Right renal pelvis (tissue), 4 donors: ENCODE data around the gene MYL12A. TPM values are rescaled to one million over a fixed set of nuclear protein-coding genes. Genes with fewer than 3 reads are reported as not detected.
A peak's percentile ranks its signal among the peaks of the same experiment; 100 is the strongest.

Source experiments
- DNase-seq, 4 donors: peaks; one replicate each; pipeline ENCODE4 v3.0.0-alpha.2; 2013; ENCODE audit warnings: low read depth in 4 of 4, low spot score in 3 of 4, missing footprints in 1 of 4
- polyA plus RNA-seq, 4 donors: library from polyadenylated mRNA; unstranded; fragments of 120-200 nt; gene quantifications; one replicate each; pipeline ENCODE4 v1.2.1, GENCODE V29; 2013; ENCODE audit not compliant: insufficient read length in 4 of 4

Gene MYL12A
- polyA plus RNA-seq, 4 donors: 406 to 451 (median 431) TPM

- DNase-seq: no peak
Observed at GRCh38 chr18:3279201-3280185, 31.9 kb downstream of the MYL12A start.

GRCh38 chr18:3281456-3282400 lies 34.1 kb downstream of the MYL12A start:
- DNase-seq: peak in 3 of 4 donors; percentile 58 to 76 (median 69)

DNA sequence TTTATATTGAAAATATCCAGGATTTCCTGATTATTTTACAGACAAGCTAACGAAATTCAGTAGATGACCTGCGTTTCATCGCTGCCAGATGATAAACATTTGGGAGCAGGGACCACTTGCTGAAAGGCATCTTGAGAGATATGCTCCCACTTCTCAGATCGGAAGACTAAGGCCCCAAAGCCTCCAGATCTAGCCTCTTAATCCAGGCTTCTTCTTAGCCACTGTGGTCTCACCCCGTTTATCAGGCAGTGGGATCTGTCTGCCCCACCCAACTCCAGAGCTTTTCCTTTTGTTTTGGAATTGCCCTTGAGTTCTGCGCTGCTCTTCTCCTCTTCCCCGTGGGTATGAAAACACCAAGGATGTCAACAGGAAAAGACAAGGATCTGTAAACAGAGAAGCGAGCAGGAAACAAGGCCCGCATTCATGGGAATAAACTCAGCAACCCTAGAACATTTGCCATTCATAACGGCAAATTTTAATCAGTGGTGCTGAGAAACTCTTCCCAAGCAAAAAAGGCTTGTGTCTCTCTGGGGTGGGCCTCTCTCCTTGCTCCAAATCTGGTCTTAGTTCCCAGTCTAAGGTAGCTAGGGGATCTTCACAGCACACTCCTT lies 35.8 kb downstream of the MYL12A start:
- no peak for DNase-seq

DNA sequence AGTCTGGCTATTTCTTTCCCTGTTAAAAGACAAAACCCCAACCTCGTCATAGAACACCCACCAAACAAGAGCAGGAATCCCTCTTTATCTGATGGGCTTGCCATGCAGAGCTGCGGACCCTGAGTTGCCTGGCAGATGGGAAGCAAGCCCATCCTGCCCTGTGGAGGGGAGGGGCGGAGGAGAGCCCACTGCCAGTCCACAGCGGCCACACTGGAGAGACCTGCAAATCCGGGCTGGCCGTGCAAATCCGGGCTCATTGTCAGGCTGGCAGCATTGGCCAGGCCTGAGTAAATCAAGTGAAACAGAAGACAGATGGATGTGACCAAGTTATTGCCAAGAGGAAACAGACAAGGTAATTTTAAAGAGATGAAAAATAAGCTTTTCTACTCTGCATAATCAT lies 36.3 kb downstream of the MYL12A start:
- DNase-seq: no peak

DNA sequence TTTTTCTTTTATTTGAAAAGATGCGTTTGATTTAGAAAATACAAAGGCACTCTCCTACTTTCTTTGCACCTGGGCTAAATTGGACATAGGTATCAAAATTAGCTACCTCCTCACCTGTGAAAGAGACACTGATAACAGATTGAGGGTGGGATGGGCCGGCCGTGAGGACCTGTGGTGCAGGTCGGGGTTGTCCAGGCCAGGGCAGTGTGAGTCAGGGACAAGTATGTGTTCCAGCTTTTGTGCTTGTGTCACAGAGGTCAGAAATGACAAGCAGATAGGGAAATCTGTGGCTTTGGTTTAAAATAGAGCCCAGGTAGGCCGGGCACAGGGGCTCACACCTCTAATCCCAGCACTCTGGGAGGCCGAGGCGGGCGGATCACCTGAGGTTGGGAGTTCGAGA lies 36.9 kb downstream of the MYL12A start:
- no peak for DNase-seq

DNA sequence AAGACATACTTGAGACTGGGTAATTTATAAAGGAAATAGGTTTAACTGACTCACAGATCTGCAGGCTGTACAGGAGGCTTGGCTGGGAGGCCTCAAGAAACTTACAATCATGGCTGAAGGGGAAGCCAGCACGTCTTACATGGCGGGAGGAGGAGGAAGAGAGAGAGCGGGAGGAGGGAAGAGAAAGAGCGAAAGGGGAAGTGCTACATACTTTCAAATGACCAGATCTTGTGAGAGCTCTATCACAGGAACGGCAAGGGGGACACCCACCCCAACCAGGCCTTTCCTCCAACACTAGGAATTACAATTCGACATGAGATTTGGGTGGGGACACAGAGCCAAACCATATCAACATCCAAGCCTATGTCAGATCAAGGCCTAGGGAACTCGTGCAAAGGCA lies 38.6 kb downstream of the MYL12A start:
- no peak for DNase-seq

DNA sequence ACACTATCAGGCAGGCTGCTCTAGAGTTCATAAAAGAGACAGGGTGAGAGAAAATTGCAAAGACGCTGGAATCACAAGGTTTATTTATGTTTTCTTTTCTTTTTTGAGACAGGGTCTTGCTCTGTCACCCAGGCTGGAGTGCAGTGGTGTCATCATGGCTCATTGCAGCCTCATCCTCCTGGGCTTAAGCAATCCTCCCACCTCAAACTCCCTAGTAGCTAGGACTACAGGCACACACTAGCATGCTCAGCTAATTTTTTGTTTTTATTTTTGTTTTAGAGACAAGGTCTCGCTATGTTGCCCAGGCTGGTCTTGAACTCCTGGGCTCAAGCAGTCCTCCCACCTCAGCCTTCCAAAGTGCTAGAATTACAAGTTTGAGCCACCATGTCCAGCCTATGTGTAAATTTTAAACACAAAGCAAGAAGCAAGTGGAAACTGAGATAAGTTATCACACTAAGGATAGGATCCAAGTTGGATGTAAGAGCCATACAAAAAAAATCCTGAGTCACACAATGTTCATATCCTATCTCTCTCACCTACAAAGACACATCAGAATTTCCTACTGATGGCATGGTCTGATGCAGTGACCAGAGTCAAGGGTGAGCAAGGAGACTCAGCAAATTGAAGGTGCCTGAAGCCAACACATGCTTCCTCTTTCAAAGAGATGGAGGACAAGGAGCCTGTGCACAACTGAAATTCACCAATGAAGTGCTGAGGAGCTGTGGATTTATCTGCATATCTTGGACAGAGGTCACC lies 45.8 kb downstream of the MYL12A start:
- DNase-seq: no peak

- DNase-seq: no peak
Observed at GRCh38 chr18:3294435-3295080, 47.0 kb downstream of the MYL12A start.

DNA sequence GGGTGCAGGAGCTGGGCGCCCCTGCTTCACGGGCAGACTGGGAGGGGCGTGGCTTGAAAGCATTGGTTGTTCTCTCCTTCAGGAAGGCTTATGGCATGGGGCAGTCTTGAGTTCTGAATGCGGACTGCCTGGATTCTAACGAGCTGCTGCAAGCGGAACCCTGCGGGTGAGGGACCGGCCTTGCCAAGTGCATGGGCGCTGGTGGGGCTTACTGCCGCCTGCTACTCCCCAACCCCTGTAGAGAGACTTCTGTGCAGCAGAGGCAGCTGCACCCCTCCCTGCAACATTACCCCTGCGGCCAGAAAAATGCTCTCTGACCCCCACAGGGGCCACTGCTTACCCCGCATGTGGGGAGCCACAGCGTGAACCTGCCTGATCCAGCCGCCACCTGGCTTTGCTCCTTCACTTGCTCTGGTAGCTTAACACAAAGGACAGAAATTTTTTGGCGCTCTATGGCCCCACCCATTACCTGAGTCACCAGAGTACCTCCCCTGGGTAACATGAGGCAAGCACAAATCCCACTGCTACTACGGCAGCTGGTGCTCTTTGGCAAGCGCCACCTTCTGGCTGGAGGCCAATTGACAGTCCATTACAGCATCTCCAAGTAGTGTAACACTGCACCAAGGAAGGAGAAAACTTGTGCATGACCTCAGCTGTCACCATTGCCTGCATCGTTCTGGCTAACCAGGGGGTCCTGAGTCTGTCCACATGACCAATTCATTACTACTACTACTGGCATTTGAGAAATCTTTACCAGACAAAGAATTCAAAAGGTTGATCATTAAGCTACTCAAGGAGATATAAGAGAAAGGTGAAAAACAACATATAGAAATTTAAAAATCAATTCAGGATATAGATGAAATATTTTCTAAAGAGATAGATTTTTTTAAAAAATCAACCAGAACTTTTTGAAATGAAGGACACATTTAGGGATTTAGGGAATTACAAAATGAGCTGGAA lies 49.7 kb downstream of the MYL12A start:
- peak; percentile 72 to 84 (median 78) for DNase-seq

- DNase-seq: no peak
Observed at GRCh38 chr18:3304832-3305231, 57.2 kb downstream of the MYL12A start.

DNA sequence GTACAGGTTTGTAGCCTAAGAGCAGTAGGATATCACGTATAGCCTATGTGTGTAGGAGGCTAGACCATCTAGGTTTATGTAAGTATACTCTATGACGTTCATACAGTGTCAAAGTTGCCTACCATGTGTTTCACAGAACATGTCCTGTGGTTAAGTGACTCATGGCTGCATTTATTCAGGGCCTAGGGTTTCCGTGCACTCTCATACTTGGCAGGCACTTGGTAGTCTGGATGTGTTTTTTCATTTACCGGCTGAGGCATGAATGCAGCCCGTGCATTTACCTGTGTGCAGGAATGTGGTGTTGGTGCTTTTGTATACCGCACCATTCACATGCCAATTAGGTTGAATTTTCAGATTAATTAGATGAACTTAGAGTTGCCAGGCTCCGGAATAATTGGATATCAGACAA lies 57.8 kb downstream of the MYL12A start:
- no peak for DNase-seq

Other genes starting within 250 kb of the MYL12A start
- 10 to 100 TPM; 37.9 to 42.5 (median 39.2) TPM for gene LPIN2, start 234.7 kb upstream of the MYL12A start, polyA plus RNA-seq
- 1 to 10 TPM; 4.8 to 7.9 (median 7.0) TPM for gene MYOM1, start 27.8 kb upstream of the MYL12A start, polyA plus RNA-seq
- gene MYL12B, start 14.3 kb downstream of the MYL12A start, polyA plus RNA-seq: 100 to 1,000 TPM; 562 to 674 (median 651) TPM
- 100 to 1,000 TPM in 1 of 4 donors, 10 to 100 TPM in 3; 89.6 to 100 (median 91.8) TPM for gene TGIF1, start 202.4 kb downstream of the MYL12A start, polyA plus RNA-seq